HG02623 (cell line): ENCODE results near the gene TUBA3C.

Experiments used
- ATAC-seq: cut with Tn5 transposase; IDR thresholded peaks from one replicate; pipeline ENCODE4 v1.9.1; 2021; ENCODE audit warnings: moderate library complexity; ENCODE audit not compliant: unreplicated experiment

TUBA3C gene

DNA sequence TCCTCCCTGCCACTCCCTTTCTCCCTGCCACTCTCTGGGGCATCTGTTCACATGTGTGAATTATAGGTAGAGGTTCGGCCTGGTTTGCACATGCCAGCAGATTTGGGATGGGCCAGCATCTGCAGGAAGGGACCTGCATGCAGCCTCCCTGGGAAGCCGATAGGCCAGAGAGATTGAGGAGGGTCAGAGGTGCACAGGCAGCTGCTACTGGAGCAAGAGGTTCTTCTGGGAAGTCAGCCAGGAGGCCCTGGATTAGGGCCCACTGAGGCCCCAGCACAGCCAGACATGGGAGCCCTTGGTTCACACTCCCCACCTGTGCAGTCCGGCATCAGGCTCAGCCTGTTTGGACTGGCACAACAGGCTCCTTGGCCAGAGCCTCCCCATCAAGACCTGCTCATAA, 12.1 kb downstream of the TUBA3C start:
- no peak for ATAC-seq

DNA sequence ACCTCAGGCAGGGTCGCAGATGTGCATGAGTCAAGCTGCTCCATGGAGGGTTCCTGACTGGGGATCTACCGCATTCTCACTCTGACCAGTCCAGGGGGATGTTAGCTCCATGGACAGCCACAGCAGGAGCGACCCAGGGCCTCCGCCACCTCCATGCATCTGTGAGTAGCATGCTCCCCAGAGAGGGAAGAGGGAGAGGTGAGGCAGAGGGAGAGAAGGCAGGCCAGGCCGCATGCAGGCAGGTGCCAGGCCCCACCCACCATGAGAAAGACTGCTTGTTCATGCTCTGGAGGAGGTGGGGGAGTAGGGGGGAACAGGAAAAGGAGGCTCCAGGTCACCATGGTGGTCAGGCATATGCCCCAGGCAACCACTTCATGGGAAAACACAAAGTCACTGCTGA, 20.3 kb downstream of the TUBA3C start:
- no peak for ATAC-seq

GRCh38 chr13:19159761-19160420, 21.7 kb downstream of the TUBA3C start:
- ATAC-seq = no peak

GRCh38 chr13:19159181-19159580, 22.4 kb downstream of the TUBA3C start:
- ATAC-seq = no peak

GRCh38 chr13:19158526-19159174, 23.0 kb downstream of the TUBA3C start:
- no peak for ATAC-seq

GRCh38 chr13:19158006-19158405, 23.6 kb downstream of the TUBA3C start:
- ATAC-seq = no peak

GRCh38 chr13:19157461-19157860, 24.2 kb downstream of the TUBA3C start:
- ATAC-seq = no peak

DNA sequence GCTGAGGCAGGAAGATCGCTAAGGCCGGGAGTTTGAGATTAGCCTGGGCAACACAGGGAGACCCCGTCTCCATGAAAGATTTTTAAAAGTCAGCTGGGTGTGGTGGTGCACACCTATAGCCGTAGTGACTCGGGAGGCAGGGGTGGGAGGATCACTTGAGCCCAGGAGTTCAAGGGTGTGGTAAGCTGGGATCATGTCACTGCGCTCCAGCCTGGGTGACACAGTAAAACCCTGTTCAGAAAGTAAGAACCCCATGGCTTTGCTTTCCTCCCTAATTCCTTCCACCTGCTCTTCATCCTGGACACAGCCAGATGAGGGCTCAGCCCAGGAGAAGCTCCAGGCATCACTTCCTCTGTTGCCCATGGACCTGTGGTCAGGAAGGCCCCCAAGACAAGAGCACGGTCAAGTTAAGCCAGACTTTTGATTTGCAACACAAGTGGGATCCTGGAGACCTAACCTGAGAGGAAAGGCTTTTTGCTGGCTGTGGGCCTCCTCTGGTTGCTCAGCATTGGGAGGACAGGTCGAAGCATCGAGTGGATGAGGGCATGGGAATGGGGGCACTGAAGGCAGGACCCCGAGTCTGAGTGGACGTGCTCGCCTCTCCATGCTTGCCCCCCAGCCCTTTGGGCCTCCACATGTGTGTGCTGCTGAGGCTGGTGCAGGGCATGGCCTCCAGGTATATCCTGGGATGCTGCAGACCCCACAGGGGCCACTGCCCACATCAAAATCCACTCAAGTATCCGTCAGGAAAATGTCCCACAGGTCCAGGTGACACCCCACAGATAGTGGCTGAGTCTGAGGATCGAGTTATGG, 25.4 kb downstream of the TUBA3C start:
- no peak for ATAC-seq

DNA sequence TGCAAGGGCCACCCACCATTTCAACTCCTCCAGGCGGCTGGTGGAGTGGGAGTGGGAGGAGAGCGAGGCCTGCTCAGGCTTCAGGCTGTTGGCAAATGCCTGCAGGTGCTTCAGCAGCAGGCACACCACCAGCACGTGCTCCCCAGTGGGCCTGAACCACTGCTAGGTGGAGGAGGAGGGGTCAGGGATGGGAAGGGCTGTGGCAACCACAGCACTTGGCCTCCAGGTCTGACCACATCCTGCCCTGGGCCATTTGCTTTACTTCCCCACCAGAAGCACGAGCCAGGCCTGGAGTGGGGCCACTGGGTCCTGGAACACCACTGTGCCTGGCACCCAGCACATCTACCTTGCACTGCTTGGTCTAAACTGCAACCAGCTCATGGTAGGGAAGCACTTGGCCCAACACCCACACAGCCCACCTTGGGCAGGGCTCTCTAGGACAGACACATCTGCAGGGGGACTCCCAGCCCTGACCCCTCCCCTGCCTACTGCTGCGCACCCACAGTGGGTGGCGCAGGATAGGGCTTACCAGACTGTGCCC, 26.2 kb downstream of the TUBA3C start:
- no peak for ATAC-seq

DNA sequence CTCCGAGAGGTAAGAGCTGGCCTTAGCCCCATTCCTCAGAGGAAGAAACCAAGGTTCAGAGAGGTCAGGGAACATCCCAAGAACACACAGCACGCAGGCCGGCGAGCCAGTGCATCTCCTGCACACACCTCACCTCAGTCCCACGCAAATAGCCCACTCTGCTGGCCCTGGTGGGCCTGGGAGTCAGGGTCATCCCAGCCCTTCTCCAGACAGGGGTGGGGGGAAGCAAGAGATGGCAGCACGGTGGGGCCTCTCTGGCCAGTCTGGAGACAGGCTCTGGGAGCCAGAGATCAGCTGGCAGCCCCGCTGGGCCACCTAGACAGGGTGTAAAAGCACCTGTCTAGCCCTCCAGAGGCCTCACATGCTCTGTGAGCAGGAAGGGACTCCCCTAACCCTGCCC, 26.8 kb downstream of the TUBA3C start:
- no peak for ATAC-seq

DNA sequence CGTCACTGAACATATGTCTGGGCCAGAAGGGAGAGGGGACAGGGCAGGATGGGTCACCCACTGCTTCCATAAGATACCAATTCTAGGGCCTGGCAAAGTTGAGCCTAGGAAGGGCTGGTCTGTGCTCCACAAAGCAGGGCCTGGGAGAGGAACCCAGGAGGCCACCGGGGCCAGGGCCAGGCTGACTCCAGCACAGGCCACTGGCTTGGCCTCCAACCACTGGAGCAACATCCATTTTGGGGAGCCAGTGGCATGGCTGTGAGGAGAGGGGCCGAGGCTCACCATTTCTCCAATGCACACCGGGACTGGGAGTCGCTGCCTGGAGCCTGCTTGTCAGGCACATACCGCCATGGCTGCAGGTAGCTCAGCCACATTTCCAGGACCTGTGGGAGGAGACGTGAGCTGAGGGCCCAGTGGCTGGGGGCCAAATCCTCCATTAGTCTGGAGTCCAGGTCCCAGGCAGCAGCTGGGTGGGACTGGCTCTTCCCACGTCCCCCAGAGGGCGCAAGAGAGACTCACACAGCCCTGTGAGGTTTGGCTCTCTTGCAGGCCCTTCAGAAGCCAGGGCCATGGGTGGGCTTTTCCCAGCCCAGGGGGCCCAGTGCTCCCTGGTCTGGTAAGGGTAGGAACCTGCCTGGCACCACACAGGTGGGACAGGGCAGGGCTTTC, 27.7 kb downstream of the TUBA3C start:
- no peak for ATAC-seq

GRCh38 chr13:19152403-19152802, 29.2 kb downstream of the TUBA3C start:
- no peak for ATAC-seq

GRCh38 chr13:19151581-19152263, 29.9 kb downstream of the TUBA3C start:
- no peak for ATAC-seq

DNA sequence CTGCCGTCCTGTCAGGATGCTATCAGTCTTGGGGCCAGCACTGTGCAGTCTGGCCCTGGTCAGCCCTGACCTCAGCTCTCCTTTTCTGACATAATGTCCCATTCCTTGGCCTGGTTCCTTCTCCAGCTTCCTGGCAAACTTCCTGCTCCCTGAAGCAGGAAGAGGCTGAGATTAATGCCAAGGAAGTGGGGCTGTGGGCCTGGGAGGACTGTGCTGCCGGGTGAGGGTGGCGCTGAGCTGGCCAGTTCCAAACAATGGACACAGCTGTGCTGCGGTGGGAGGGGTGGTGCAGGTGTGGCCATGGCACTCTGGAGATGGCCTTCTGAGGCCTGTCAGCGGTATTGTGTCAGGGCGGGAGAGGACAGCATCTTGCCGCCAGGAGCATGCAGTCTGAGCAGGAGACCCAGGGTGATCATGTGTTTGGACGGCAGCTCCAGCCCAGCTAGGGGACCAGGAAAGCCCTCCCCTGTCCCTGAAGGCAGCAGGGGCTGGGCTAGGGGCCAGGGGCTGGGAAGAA, 30.9 kb downstream of the TUBA3C start:
- ATAC-seq = no peak

- no peak for ATAC-seq
Measured at GRCh38 chr13:19150226-19150625, 31.4 kb downstream of the TUBA3C start.

- ATAC-seq = no peak
Measured at GRCh38 chr13:19148561-19148960, 33.1 kb downstream of the TUBA3C start.
